Muscle of back (tissue), 10 donors: ENCODE data around the gene ATMIN. TPM values are rescaled to one million over a fixed set of nuclear protein-coding genes. Genes with fewer than 3 reads are reported as not detected.

Source experiments
- polyA plus RNA-seq, 10 donors: library from polyadenylated mRNA; unstranded; fragments of 120-200 nt; gene quantifications; one replicate each; pipeline ENCODE4 v1.2.1, GENCODE V29; 2013; ENCODE audit not compliant: insufficient read length in 10 of 10

Gene ATMIN
- polyA plus RNA-seq, 10 donors, result 26.7 to 38.0 (median 31.4) TPM

Other genes with a start within 250 kb of the ATMIN start
- gene CDYL2, start 231.2 kb upstream of the ATMIN start, polyA plus RNA-seq, result 1 to 10 TPM; 2.0 to 3.7 (median 2.8) TPM
- gene CMC2, start 29.0 kb upstream of the ATMIN start, polyA plus RNA-seq, result 10 to 100 TPM; 30.5 to 46.8 (median 39.5) TPM
- gene CENPN, start 28.6 kb upstream of the ATMIN start, polyA plus RNA-seq, result 10 to 100 TPM; 12.4 to 29.1 (median 16.4) TPM
- under 1 TPM in 9 of 10 donors, not detected in 1; 0.27 to 0.80 (median 0.65) TPM for gene C16orf46, start 41.4 kb downstream of the ATMIN start, polyA plus RNA-seq
- 10 to 100 TPM; 54.0 to 70.3 (median 63.9) TPM for gene GCSH, start 60.6 kb downstream of the ATMIN start, polyA plus RNA-seq
- gene BCO1, start 202.8 kb downstream of the ATMIN start, polyA plus RNA-seq, result under 1 TPM in 4 of 10 donors, not detected in 6; 0.05 to 0.19 (median 0.07) TPM